ENCODE results near the gene APOC3. TPM values are rescaled to one million over a fixed set of nuclear protein-coding genes. Genes with fewer than 3 reads are reported as not detected.

APOC3 gene
- total RNA-seq, 1 donor from 2014 or later, result not detected

DNA sequence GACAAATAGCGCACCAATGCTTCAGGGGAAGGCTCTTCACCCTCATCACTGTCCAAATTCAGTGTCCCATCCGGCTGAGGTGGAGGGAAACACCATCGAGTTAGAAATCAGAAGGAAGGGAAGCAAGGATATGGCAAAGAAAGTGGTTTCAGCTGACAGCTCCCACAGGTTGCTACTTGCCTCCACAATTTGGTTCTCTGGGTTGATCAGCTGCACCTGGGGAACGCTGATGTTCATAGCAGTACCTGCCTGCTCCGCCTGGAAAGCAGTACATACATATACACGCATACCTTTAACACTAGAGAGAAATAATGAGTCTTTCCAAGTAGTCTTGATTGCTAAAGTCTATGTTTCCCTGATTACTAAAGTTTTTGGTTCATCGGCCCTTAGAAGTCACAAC lies 45.5 kb downstream of the APOC3 start:
- Mint-ChIP-seq H3K4me1 (peaks cover 3% of the 10 kb centered on the region), H3K36me3 (peaks cover 12% of the 10 kb centered on the region), H3K27me3 (ENCODE audit: low read depth) (no peaks in the 10 kb centered on the region), H3K9me3 (no peaks in the 10 kb centered on the region), H3K4me3 (no peak overlapping the region), H3K27ac (no peak overlapping the region)
- no peak for DNase-seq (ENCODE audit: low spot score in 2 of 2, unreplicated experiment in 2 of 2)
- TF ChIP-seq CTCF (IDR thresholded peaks at IDR 0.05; ENCODE audit: unreplicated experiment), result no peak

DNA sequence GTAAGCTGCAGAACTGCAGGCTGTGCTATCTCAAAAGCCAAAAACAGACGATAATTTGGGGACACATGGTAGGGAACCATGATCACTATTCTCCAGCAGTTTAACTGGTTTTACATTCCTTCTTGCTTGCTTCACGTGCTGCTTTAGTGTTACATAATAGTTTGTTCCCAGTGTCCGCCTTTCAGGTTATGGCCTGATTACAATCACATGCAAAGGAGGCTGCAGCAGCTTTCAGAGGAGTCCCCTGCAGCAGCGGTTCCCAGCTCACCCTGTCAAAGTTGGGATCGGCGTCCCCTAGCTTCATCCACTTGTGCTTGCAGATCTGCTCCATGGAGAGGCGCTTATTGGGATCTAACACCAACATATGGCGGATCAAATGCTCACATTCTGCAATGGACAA lies 46.9 kb downstream of the APOC3 start:
- Mint-ChIP-seq H3K36me3 (peaks cover 14% of the 10 kb centered on the region), H3K9me3 (no peaks in the 10 kb centered on the region), H3K4me3 (no peak overlapping the region), H3K27me3 (ENCODE audit: low read depth) (no peaks in the 10 kb centered on the region), H3K27ac (no peak overlapping the region), H3K4me1 (peaks cover 5% of the 10 kb centered on the region)
- no peak for DNase-seq (ENCODE audit: low spot score in 2 of 2, unreplicated experiment in 2 of 2)
- TF ChIP-seq CTCF (IDR thresholded peaks at IDR 0.05; ENCODE audit: unreplicated experiment), result no peak

DNA sequence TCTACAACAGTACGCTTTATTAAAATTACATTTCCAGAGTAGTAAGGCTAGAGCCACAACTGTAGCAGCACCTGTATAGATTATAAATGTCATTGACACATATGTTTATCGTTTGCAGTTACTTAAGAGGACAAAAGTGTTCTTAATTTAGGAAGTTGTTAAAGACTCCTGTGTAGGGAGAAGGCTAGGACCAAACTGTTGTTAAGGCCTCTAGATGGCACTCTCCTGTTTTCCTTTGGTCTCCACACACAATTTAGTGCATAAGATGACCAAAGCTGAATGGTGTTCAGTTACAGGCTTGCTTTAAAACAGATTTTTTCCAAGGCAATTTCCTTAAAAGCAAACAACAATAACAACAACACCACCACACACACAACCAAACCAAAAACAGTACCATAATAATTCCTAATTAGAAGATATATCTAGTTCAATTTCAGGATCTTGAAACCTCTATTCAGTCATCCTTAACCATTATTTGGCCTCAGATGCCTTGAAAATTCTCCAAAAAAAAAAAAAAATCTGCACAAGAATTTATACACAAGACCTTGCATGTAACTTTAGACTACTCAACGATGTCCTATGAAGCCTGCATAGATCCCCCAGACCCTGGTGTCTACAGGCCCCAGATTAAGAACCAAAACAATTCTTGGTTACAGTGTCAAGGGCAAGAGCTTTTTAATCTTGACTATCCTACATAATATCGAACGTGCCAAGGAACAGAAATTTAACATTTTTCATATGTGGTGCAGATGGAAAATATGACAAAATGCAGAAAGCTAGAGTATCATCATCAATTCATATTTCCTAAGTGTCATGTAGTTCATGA lies 50.3 kb downstream of the APOC3 start:
- Mint-ChIP-seq H3K9me3 (no peaks in the 10 kb centered on the region), H3K4me3 (no peak overlapping the region), H3K27ac (peak overlapping the region; percentile 82), H3K36me3 (peaks cover 4% of the 10 kb centered on the region), H3K27me3 (ENCODE audit: low read depth) (no peaks in the 10 kb centered on the region), H3K4me1 (peaks cover 5% of the 10 kb centered on the region)
- DNase-seq (ENCODE audit: low spot score in 2 of 2, unreplicated experiment in 2 of 2), result no peak
- peak; percentile 27 for TF ChIP-seq CTCF (IDR thresholded peaks at IDR 0.05; ENCODE audit: unreplicated experiment)

- H3K4me3 Mint-ChIP-seq, result no peak overlapping the region
- H3K4me1 Mint-ChIP-seq, result peaks cover 5% of the 10 kb centered on the region
- H3K27ac Mint-ChIP-seq, result peak overlapping the region; percentile 22
- no peaks in the 10 kb centered on the region for H3K9me3 Mint-ChIP-seq
- TF ChIP-seq CTCF (IDR thresholded peaks at IDR 0.05; ENCODE audit: unreplicated experiment), result no peak
- peaks cover 4% of the 10 kb centered on the region for H3K36me3 Mint-ChIP-seq
- DNase-seq (ENCODE audit: low spot score in 2 of 2, unreplicated experiment in 2 of 2), result no peak
- no peaks in the 10 kb centered on the region for H3K27me3 Mint-ChIP-seq (ENCODE audit: low read depth)
Measured at GRCh38 chr11:116881143-116881542, 51.4 kb downstream of the APOC3 start.

GRCh38 chr11:116882386-116882785 lies 52.7 kb downstream of the APOC3 start:
- no peak overlapping the region for H3K27ac Mint-ChIP-seq
- H3K4me3 Mint-ChIP-seq, result no peak overlapping the region

More at GRCh38 chr11:116882386-116882785, 52.7 kb downstream of the APOC3 start:
- Mint-ChIP-seq H3K36me3 (peaks cover 4% of the 10 kb centered on the region), H3K27me3 (ENCODE audit: low read depth) (no peaks in the 10 kb centered on the region), H3K4me1 (peaks cover 5% of the 10 kb centered on the region), H3K9me3 (no peaks in the 10 kb centered on the region)
- TF ChIP-seq CTCF (IDR thresholded peaks at IDR 0.05; ENCODE audit: unreplicated experiment), result no peak
- no peak for DNase-seq (ENCODE audit: low spot score in 2 of 2, unreplicated experiment in 2 of 2)

Other genes starting within 250 kb of the APOC3 start
- 21.2 to 22.2 TPM (median 21.4 TPM) in 3 replicates for gene BUD13, start 56.9 kb upstream of the APOC3 start, total RNA-seq
- 39.1 to 41.5 TPM (median 40.9 TPM) in 3 replicates for gene ZPR1, start 41.9 kb upstream of the APOC3 start, total RNA-seq
- not detected in 3 replicates for gene APOA5, start 38.0 kb upstream of the APOC3 start, total RNA-seq
- not detected in 3 replicates for gene APOA4, start 6.6 kb upstream of the APOC3 start, total RNA-seq
- gene APOA1, start 7.7 kb downstream of the APOC3 start, total RNA-seq, result 0.65 to 1.1 TPM (median 0.75 TPM) in 3 replicates

Measured in mesothelial cell of epicardium (in vitro differentiated cells).